Neural progenitor cell (in vitro differentiated cells): ENCODE results near the gene NGF. TPM values are rescaled to one million over a fixed set of nuclear protein-coding genes. Genes with fewer than 3 reads are reported as not detected.

Experiments used
- DNase-seq: peaks from one replicate; pipeline ENCODE4 v3.0.0-alpha.2; 2016; ENCODE audit warnings: low spot score
- H2AFZ ChIP-seq: fragments of 200-600 bp; sonication (generic); replicated peaks from 2 replicates; pipeline ENCODE4 v1.6.1; 2016; ENCODE audit warnings: antibody characterized with exemption
- H3F3A ChIP-seq: fragments of 200-600 bp; sonication (generic); 2 replicates; pipeline ENCODE4 v1.6.1; 2016; ENCODE audit warnings: antibody characterized with exemption, low read depth
- H3K27ac ChIP-seq: fragments of 200-600 bp; sonication (generic); 2 replicates; pipeline ENCODE4 v1.5.1; 2016; ENCODE audit warnings: mild to moderate bottlenecking
- H3K27me3 ChIP-seq: fragments of 200-600 bp; sonication (generic); 2 replicates; pipeline ENCODE4 v1.6.1; 2016; ENCODE audit warnings: mild to moderate bottlenecking, moderate library complexity
- H3K36me3 ChIP-seq: fragments of 200-600 bp; sonication (generic); 2 replicates; pipeline ENCODE4 v1.5.1; 2016
- H3K4me1 ChIP-seq: fragments of 200-600 bp; sonication (generic); 2 replicates; pipeline ENCODE4 v1.6.1; 2016; ENCODE audit warnings: mixed run types
- H3K4me2 ChIP-seq: fragments of 200-600 bp; sonication (generic); 2 replicates; pipeline ENCODE4 v1.6.1; 2016
- H3K4me3 ChIP-seq: fragments of 200-600 bp; sonication (generic); 2 replicates; pipeline ENCODE4 v1.5.1; 2016
- H3K79me2 ChIP-seq: fragments of 200-600 bp; sonication (generic); 2 replicates; pipeline ENCODE4 v1.6.1; 2016; ENCODE audit warnings: low read depth
- H3K9ac ChIP-seq: fragments of 200-600 bp; sonication (generic); 2 replicates; pipeline ENCODE4 v1.6.1; 2016
- H3K9me3 ChIP-seq: fragments of 200-600 bp; sonication (generic); 2 replicates; pipeline ENCODE4 v1.5.1; 2016; ENCODE audit warnings: low read depth
- H4K20me1 ChIP-seq: fragments of 200-600 bp; sonication (generic); 2 replicates; pipeline ENCODE4 v1.6.1; 2016; ENCODE audit warnings: low read depth
- H3K27ac Mint-ChIP-seq: 3 replicates; pipeline ENCODE4 v1.8.0; 2021; ENCODE audit warnings: mixed read lengths
- H3K27me3 Mint-ChIP-seq: 2 replicates; pipeline ENCODE4 v1.8.0; 2022; ENCODE audit warnings: low read depth, mild to moderate bottlenecking, inconsistent platforms, moderate library complexity, mixed read lengths; ENCODE audit not compliant: insufficient read depth
- H3K36me3 Mint-ChIP-seq: 3 replicates; pipeline ENCODE4 v1.8.0; 2021; ENCODE audit warnings: mixed read lengths
- H3K4me1 Mint-ChIP-seq: 3 replicates; pipeline ENCODE4 v1.8.0; 2021; ENCODE audit warnings: mixed read lengths
- H3K4me3 Mint-ChIP-seq: 3 replicates; pipeline ENCODE4 v1.8.0; 2021; ENCODE audit warnings: mild to moderate bottlenecking, moderate library complexity, mixed read lengths
- H3K9me3 Mint-ChIP-seq: 3 replicates; pipeline ENCODE4 v1.8.0; 2020; ENCODE audit warnings: mixed read lengths
- CTCF ChIP-seq: fragments of 200-600 bp; sonication (generic); IDR thresholded peaks from 2 replicates; pipeline ENCODE4 v1.5.1; 2017; ENCODE audit warnings: antibody characterized with exemption, mild to moderate bottlenecking
- EZH2 ChIP-seq: fragments of 200-600 bp; sonication (generic); IDR thresholded peaks from 2 replicates; pipeline ENCODE4 v1.6.1; 2017; ENCODE audit warnings: antibody characterized with exemption, mild to moderate bottlenecking, moderate library complexity
- EZH2phosphoT487 ChIP-seq: fragments of 200-600 bp; sonication (generic); IDR thresholded peaks from 2 replicates; pipeline ENCODE4 v1.6.1; 2017; ENCODE audit warnings: antibody characterized with exemption
- total RNA-seq: library from RNA; depleted of rRNA; stranded (reverse); fragments of >200 nt; gene quantifications from 2 replicates; pipeline ENCODE4 v1.2.3, GENCODE V29; 2015; ENCODE audit warnings: low replicate concordance

Gene NGF
- total RNA-seq, 1 donor from 2014 or later: not detected

GRCh38 chr1:115266729-115267421, 71.2 kb downstream of the NGF start:
- Mint-ChIP-seq H3K27me3 (peaks cover 2% of the 10 kb centered on the region), H3K9me3 (no peaks in the 10 kb centered on the region), H3K4me3 (no peak overlapping the region), H3K36me3 (no peaks in the 10 kb centered on the region), H3K27ac (no peak overlapping the region), H3K4me1 (peaks cover 7% of the 10 kb centered on the region)
- H3K9me3 ChIP-seq: no peaks in the 10 kb centered on the region
- H3K27ac ChIP-seq: no peak overlapping the region
- DNase-seq: no peak
- no peak overlapping the region for H3K4me3 ChIP-seq
- peaks cover 8% of the 10 kb centered on the region for H3K4me1 ChIP-seq
- no peaks in the 10 kb centered on the region for H3K79me2 ChIP-seq
- H4K20me1 ChIP-seq: no peaks in the 10 kb centered on the region
- H3F3A ChIP-seq: no peaks in the 10 kb centered on the region
- TF ChIP-seq CTCF (no peak), EZH2 (no peak)
- H3K9ac ChIP-seq: no peak overlapping the region
- no peaks in the 10 kb centered on the region for H3K36me3 ChIP-seq
- H3K4me2 ChIP-seq: no peak overlapping the region
- no peaks in the 10 kb centered on the region for H3K27me3 ChIP-seq
- no peak overlapping the region for H2AFZ ChIP-seq

- Histone ChIP-seq H2AFZ (no peak overlapping the region), H3K79me2 (no peaks in the 10 kb centered on the region), H4K20me1 (no peaks in the 10 kb centered on the region), H3K27me3 (no peaks in the 10 kb centered on the region), H3F3A (no peaks in the 10 kb centered on the region), H3K4me2 (no peak overlapping the region), H3K27ac (no peak overlapping the region), H3K9me3 (no peaks in the 10 kb centered on the region), H3K4me1 (peaks cover 15% of the 10 kb centered on the region), H3K9ac (no peak overlapping the region), H3K4me3 (no peak overlapping the region), H3K36me3 (no peaks in the 10 kb centered on the region)
- TF ChIP-seq EZH2 (no peak), EZH2phosphoT487 (no peak), CTCF (no peak)
- no peaks in the 10 kb centered on the region for H3K9me3 Mint-ChIP-seq
- H3K27me3 Mint-ChIP-seq: no peaks in the 10 kb centered on the region
- H3K4me1 Mint-ChIP-seq: peaks cover 7% of the 10 kb centered on the region
- no peak overlapping the region for H3K4me3 Mint-ChIP-seq
- H3K27ac Mint-ChIP-seq: no peak overlapping the region
- H3K36me3 Mint-ChIP-seq: no peaks in the 10 kb centered on the region
- DNase-seq: no peak
Measured at GRCh38 chr1:115265099-115265498, 73.0 kb downstream of the NGF start.

GRCh38 chr1:115262886-115263285, 75.2 kb downstream of the NGF start:
- TF ChIP-seq EZH2 (no peak), EZH2phosphoT487 (no peak), CTCF (no peak)
- Mint-ChIP-seq H3K27me3 (peaks cover 2% of the 10 kb centered on the region), H3K27ac (no peak overlapping the region), H3K4me3 (no peak overlapping the region), H3K4me1 (peaks cover 7% of the 10 kb centered on the region), H3K9me3 (peaks cover 10% of the 10 kb centered on the region), H3K36me3 (no peaks in the 10 kb centered on the region)
- H3K27ac ChIP-seq: no peak overlapping the region
- H3K36me3 ChIP-seq: no peaks in the 10 kb centered on the region
- no peak overlapping the region for H3K4me3 ChIP-seq
- H3K9ac ChIP-seq: no peak overlapping the region
- no peak overlapping the region for H3K4me2 ChIP-seq
- H3K9me3 ChIP-seq: no peaks in the 10 kb centered on the region
- H3K4me1 ChIP-seq: peaks cover 15% of the 10 kb centered on the region
- DNase-seq: no peak
- no peaks in the 10 kb centered on the region for H4K20me1 ChIP-seq
- no peaks in the 10 kb centered on the region for H3K79me2 ChIP-seq
- no peak overlapping the region for H2AFZ ChIP-seq
- H3K27me3 ChIP-seq: no peaks in the 10 kb centered on the region
- no peaks in the 10 kb centered on the region for H3F3A ChIP-seq
